B cell (primary cell): ENCODE measurements around the gene HLCS. TPM values are rescaled to one million over a fixed set of nuclear protein-coding genes. Genes with fewer than 3 reads are reported as not detected.

Experiments used
- ATAC-seq: fragments of 200-7000 bp; cut with Tn5 transposase; one replicate; pipeline ENCODE4 v1.10.0; 2021; ENCODE audit warnings: low read depth, mild to moderate bottlenecking, moderate number of reproducible peaks, moderate library complexity
- CTCF ChIA-PET: fragments of 350-600 bp; sonication (Branson Sonifier 250); formaldehyde crosslinking; loops from one replicate; lab custom pipeline; 2021; ENCODE audit warnings: antibody characterized with exemption, inconsistent platforms; lab: Charles Lee
- POLR2A ChIA-PET: fragments of 350-600 bp; sonication (Branson Sonifier 250); formaldehyde crosslinking; loops from one replicate; lab custom pipeline; 2021; ENCODE audit warnings: antibody characterized with exemption; lab: Charles Lee
- DNase-seq: peaks from one replicate; pipeline ENCODE4 v3.0.0; 2013
- H2AFZ ChIP-seq: 2 replicates; pipeline ENCODE4 v1.6.1; 2012; ENCODE audit warnings: mild to moderate bottlenecking, low read depth, low read length; ENCODE audit not compliant: insufficient read depth, poor library complexity, severe bottlenecking
- H3K27ac ChIP-seq, 2 donors: 1 replicate in 1 of 2; 2 replicates in 1 of 2; pipeline ENCODE4 v1.5.1; 2012 to 2013; ENCODE audit warnings: low read length in 2 of 2, mild to moderate bottlenecking in 2 of 2, moderate library complexity in 1 of 2
- H3K27me3 ChIP-seq, 4 experiments: fragments of 200-600 bp in 1 of 4; sonication (generic) in 1 of 4; replicated peaks in 1 of 4; 1 replicate in 2 of 4; 2 replicates in 2 of 4; pipeline versions ENCODE4 v1.6.1 to v1.7.0; 2013 to 2016; ENCODE audit warnings: low read length in 3 of 4, mild to moderate bottlenecking in 2 of 4, mixed read lengths in 1 of 4, moderate library complexity in 1 of 4; ENCODE audit not compliant: insufficient read depth in 4 of 4, control insufficient read depth in 3 of 4; ENCODE audit errors: control extremely low read depth in 1 of 4
- H3K36me3 ChIP-seq, 2 experiments: replicated peaks in 1 of 2; 1 replicate in 1 of 2; 2 replicates in 1 of 2; pipeline versions ENCODE4 v1.6.1 to v1.7.1; 2013; ENCODE audit warnings: low read length in 1 of 2; ENCODE audit not compliant: insufficient read depth in 2 of 2, control insufficient read depth in 1 of 2; ENCODE audit errors: control extremely low read depth in 1 of 2, extremely low read depth in 1 of 2
- H3K4me1 ChIP-seq, 2 donors: fragments of 200-600 bp in 1 of 2; sonication (generic) in 1 of 2; 1 replicate in 1 of 2; 2 replicates in 1 of 2; pipeline versions ENCODE4 v1.5.1 to v1.6.1; 2013 to 2017; ENCODE audit warnings: low read length in 2 of 2; ENCODE audit not compliant: control insufficient read depth in 2 of 2, insufficient read depth in 2 of 2
- H3K4me2 ChIP-seq: replicated peaks from 2 replicates; pipeline ENCODE3; 2012; ENCODE audit warnings: mild to moderate bottlenecking, low read depth, low read length; ENCODE audit not compliant: poor library complexity, severe bottlenecking
- H3K4me3 ChIP-seq, 5 experiments: fragments of 200-600 bp in 1 of 5; sonication (generic) in 1 of 5; 1 replicate in 3 of 5; 2 replicates in 2 of 5; pipeline versions ENCODE4 v1.5.1 to v1.7.0; 2011 to 2016; ENCODE audit warnings: low read length in 4 of 5, mild to moderate bottlenecking in 4 of 5, low read depth in 2 of 5, control low read depth in 1 of 5, moderate library complexity in 1 of 5; ENCODE audit not compliant: insufficient read depth in 1 of 5; ENCODE audit errors: control extremely low read depth in 1 of 5, extremely low read depth in 1 of 5
- H3K79me2 ChIP-seq: fragments of 200-600 bp; sonication (generic); one replicate; pipeline ENCODE4 v1.6.0; 2016; ENCODE audit warnings: low read length; ENCODE audit not compliant: control insufficient read depth, insufficient read depth
- H3K9ac ChIP-seq: fragments of 200-600 bp; sonication (generic); 2 replicates; pipeline ENCODE4 v1.6.1; 2017; ENCODE audit warnings: mild to moderate bottlenecking, low read length, moderate library complexity
- H3K9me3 ChIP-seq, 3 donors: one replicate each; pipeline versions ENCODE4 v1.6.1 to v1.7.1; 2013; ENCODE audit warnings: low read length in 2 of 3; ENCODE audit not compliant: control insufficient read depth in 2 of 3, insufficient read depth in 1 of 3; ENCODE audit errors: control extremely low read depth in 1 of 3
- H4K20me1 ChIP-seq: 2 replicates; pipeline ENCODE4 v1.6.0; 2012; ENCODE audit warnings: mild to moderate bottlenecking, low read length; ENCODE audit not compliant: insufficient read depth, control insufficient read depth, poor library complexity, severe bottlenecking
- H3K27ac Mint-ChIP-seq: one replicate; pipeline ENCODE4 v1.8.0; 2021; ENCODE audit warnings: mixed read lengths
- H3K27me3 Mint-ChIP-seq: one replicate; pipeline ENCODE4 v1.8.0; 2021; ENCODE audit warnings: mixed read lengths
- H3K4me1 Mint-ChIP-seq: one replicate; pipeline ENCODE4 v1.8.0; 2021; ENCODE audit warnings: mixed read lengths
- H3K4me3 Mint-ChIP-seq: one replicate; pipeline ENCODE4 v1.8.0; 2021; ENCODE audit warnings: mixed read lengths
- H3K9me3 Mint-ChIP-seq: one replicate; pipeline ENCODE4 v1.8.0; 2022; ENCODE audit warnings: mixed read lengths; ENCODE audit not compliant: insufficient read depth
- CTCF ChIP-seq: fragments of 200-600 bp; IDR thresholded peaks from one replicate; pipeline ENCODE4 v1.8.0; 2022; ENCODE audit warnings: antibody characterized with exemption, mild to moderate bottlenecking
- EZH2 ChIP-seq: IDR thresholded peaks from 2 replicates; pipeline ENCODE4 v1.6.1; 2012; ENCODE audit warnings: borderline replicate concordance, low read depth, mild to moderate bottlenecking, moderate library complexity, low read length; ENCODE audit not compliant: insufficient read depth, poor library complexity, severe bottlenecking
- WGBS: methylation state at CpG from one replicate; pipeline ENCODE4 v1.1.5; 2013; ENCODE audit warnings: missing lambda C conversion rate; ENCODE audit not compliant: insufficient coverage; 5-methylcytosine and 5-hydroxymethylcytosine counted together
- intact Hi-C: fragments of 100-400 bp; cut with micrococcal nuclease; formaldehyde crosslinking; loops from one replicate; pipeline ENCODE4 v1.10.0; 2022
- polyA plus RNA-seq: library from polyadenylated mRNA; depleted of rRNA; stranded (reverse); fragments of >200 nt; gene quantifications from 2 replicates; pipeline ENCODE4 v1.2.3, GENCODE V29; 2012
- total RNA-seq, 2 donors: library from RNA; stranded (reverse); fragments of 120-200 nt in 1 of 2; gene quantifications; 1 replicate in 1 of 2; 2 replicates in 1 of 2; pipeline versions ENCODE4 v1.2.3 to v1.2.4, GENCODE V29; 2013 to 2022

The HLCS gene
- total and polyA plus RNA-seq, 2 donors (not counting 1 experiment from before 2014, with no cell fraction given), result 4.4 to 14.7 TPM

DNA sequence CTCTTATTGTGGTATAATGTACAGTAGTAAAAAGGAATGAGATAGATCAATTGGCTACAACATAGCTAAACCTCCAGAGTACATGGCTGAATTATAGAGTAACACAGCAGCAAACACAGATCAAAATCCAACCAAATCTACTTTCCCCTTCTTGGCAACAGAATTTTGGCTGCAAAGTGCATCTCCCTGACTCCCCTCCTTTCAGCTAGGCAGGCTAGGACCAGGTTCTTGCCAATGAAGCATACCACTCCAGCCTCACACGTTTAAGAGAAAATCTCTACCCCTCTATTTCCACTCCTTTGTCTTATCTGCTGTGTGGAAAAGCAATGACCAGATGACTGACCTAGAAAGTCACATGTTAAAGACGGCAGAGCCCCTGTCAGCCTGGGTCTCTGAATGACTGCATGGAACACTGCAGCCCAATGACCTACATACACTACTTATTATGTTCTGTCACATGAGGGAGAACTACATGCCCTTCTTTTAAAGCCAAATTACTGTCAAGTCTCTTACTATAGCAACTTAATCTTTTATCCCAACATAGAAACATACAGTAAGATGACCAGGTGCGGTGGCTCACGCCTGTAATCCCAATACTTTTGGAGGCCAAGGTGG, 99.1 kb downstream of the HLCS start:
- Histone ChIP-seq H3K79me2 (no peaks in the 10 kb centered on the region), H3K27me3 (no peaks in the 10 kb centered on the region), H3K4me2 (no peak overlapping the region), H3K9me3 (peaks cover 0 to 1% (median 0%) of the 10 kb centered on the region in 3 donors), H3K4me1 (no peaks in the 10 kb centered on the region), H2AFZ (no peak overlapping the region), H3K9ac (no peak overlapping the region), H3K36me3 (no peaks in the 10 kb centered on the region), H4K20me1 (no peaks in the 10 kb centered on the region), H3K27ac (no peak overlapping the region), H3K4me3 (no peak overlapping the region)
- ChIA-PET CTCF (interaction anchor here (1.5 kb wide), 1 partner anchor 18 kb away, joined by 3 read pairs; no protein-coding TSS in a partner anchor), POLR2A (no interaction called here)
- no peak overlapping the region for H3K27ac Mint-ChIP-seq
- ATAC-seq, result no peak
- DNase-seq, result no peak
- intact Hi-C loops, result no loop called here
- H3K27me3 Mint-ChIP-seq, result no peaks in the 10 kb centered on the region
- H3K9me3 Mint-ChIP-seq, result no peaks in the 10 kb centered on the region
- no peak overlapping the region for H3K4me3 Mint-ChIP-seq
- TF ChIP-seq EZH2 (no peak), CTCF (no peak)
- 70% methylated on average over 2 of the region's 4 CpGs for WGBS
- peaks cover 13% of the 10 kb centered on the region for H3K4me1 Mint-ChIP-seq

DNA sequence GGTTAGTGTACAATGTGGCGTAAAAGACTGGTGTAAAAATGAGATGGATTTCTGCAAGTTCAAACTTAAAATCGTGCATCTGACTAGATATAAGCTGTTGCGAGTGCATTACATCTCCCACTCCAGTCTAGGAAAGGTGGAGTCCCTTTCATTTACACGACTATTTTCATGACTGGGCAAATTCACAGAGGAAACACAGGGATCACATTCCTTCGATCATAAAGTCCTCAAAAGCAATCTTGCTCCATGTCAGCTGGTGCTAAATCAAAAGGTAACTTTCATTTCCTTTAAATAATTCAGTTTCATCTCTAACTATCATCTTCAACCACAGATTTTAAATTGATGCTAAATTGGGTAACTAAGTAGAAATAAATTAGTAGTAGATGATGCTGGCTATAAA, 100.0 kb downstream of the HLCS start:
- POLR2A ChIA-PET, result no interaction called here
- 78% methylated on average over 3 of the region's 5 CpGs for WGBS

More for the DNA sequence above, 100.0 kb downstream of the HLCS start:
- Histone ChIP-seq H3K9ac (no peak overlapping the region), H3K36me3 (no peaks in the 10 kb centered on the region), H3K27me3 (no peaks in the 10 kb centered on the region), H4K20me1 (no peaks in the 10 kb centered on the region), H3K9me3 (peaks cover 0 to 1% (median 0%) of the 10 kb centered on the region in 3 donors), H3K4me2 (no peak overlapping the region), H3K4me1 (no peaks in the 10 kb centered on the region), H3K27ac (no peak overlapping the region), H3K4me3 (no peak overlapping the region), H3K79me2 (no peaks in the 10 kb centered on the region), H2AFZ (no peak overlapping the region)
- ATAC-seq, result no peak
- Mint-ChIP-seq H3K4me3 (no peak overlapping the region), H3K9me3 (no peaks in the 10 kb centered on the region), H3K27ac (no peak overlapping the region), H3K27me3 (no peaks in the 10 kb centered on the region), H3K4me1 (peaks cover 13% of the 10 kb centered on the region)
- intact Hi-C loops, result no loop called here
- DNase-seq, result no peak
- no peak for TF ChIP-seq CTCF
- TF ChIP-seq EZH2, result no peak
- CTCF ChIA-PET, result interaction anchor here (1.5 kb wide), 1 partner anchor 17 kb away, joined by 3 read pairs; no protein-coding TSS in a partner anchor
